GM12892 (cell line): ENCODE measurements around the gene TMEM179.

Source experiments
- POLR2A ChIP-seq: IDR thresholded peaks from 2 replicates; pipeline ENCODE4 v1.6.1; 2011; ENCODE audit warnings: low read depth, low read length, control low read depth
- POLR2AphosphoS5 ChIP-seq: IDR thresholded peaks from 2 replicates; pipeline ENCODE4 v1.6.1; 2011; ENCODE audit warnings: low read depth, low read length, control low read depth
- TAF1 ChIP-seq: IDR thresholded peaks from 2 replicates; pipeline ENCODE4 v1.6.1; 2011; ENCODE audit warnings: low read depth, mild to moderate bottlenecking, control low read depth, low read length, borderline replicate concordance

GRCh38 chr14:104545942-104546501, 58.5 kb downstream of the TMEM179 start:
- no peak for TF ChIP-seq POLR2AphosphoS5
- no peak for TF ChIP-seq TAF1
- TF ChIP-seq POLR2A = no peak
